ENCODE measurements around the gene CXCL17. TPM values are rescaled to one million over a fixed set of nuclear protein-coding genes. Genes with fewer than 3 reads are reported as not detected.

CXCL17 gene
- total RNA-seq, 2 experiments from 2014 or later = not detected

DNA sequence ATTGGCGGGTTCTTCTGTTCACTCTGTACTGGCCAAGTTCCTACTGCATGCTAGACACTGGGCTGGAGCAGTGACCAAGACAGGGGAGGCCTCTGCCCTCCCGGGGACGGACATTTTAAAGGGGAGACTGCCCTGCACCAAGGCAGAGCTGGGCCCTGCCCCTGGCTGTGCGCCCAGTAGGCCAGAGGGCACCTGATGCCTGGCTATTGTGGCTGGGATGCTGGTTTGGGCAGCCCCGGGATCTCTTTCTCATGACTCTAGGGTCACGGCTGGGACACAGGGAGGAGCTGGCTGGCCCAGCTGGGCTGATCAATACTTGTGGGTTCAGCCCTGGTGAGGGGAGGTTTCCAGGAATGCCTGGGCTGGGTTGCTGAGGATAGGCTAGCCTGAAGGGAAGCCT, 33.3 kb downstream of the CXCL17 start:
- DNase-seq (no peak), ATAC-seq (no peak)
- H3K36me3 Mint-ChIP-seq (ENCODE audit: low read depth) = peaks cover 12% of the 10 kb centered on the region
- no peaks in the 10 kb centered on the region for H3K4me1 Mint-ChIP-seq
- no peaks in the 10 kb centered on the region for H3K9me3 Mint-ChIP-seq (ENCODE audit: low read depth)
- H3K4me3 Mint-ChIP-seq = no peak overlapping the region
- H3K27me3 Mint-ChIP-seq = no peaks in the 10 kb centered on the region
- CTCF ChIA-PET = interaction anchor here (0.6 to 1.1 kb wide), 3 partner anchors 10 to 31 kb away, joined by 3 read pairs; no protein-coding TSS in a partner anchor
- POLR2A ChIA-PET = no interaction called here
- no peak overlapping the region for H3K27ac Mint-ChIP-seq
- intact Hi-C loops (cut with DNase I, micrococcal nuclease) = no loop called here

DNA sequence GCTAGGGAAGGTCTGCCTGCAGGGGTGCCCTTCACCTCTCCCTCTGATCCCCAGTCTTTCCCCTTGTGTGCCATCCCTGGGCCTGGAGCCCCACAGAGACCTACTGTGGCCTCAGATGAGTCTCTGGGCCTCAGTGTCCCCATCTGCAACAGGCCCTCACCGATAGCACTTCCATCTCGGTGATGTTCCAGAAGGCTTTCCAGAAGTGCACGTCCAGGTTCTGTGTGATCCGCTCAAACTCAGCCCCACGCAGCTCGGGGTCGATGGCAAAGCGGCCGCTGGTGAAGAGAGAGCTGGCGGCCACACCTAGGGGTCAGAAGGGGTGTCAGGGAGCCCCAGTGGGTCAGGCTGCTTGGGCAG, 35.0 kb downstream of the CXCL17 start:
- Mint-ChIP-seq H3K27ac (no peak overlapping the region), H3K27me3 (no peaks in the 10 kb centered on the region), H3K4me1 (no peaks in the 10 kb centered on the region), H3K4me3 (no peak overlapping the region), H3K36me3 (ENCODE audit: low read depth) (peaks cover 15% of the 10 kb centered on the region), H3K9me3 (ENCODE audit: low read depth) (no peaks in the 10 kb centered on the region)
- CTCF ChIA-PET = no interaction called here
- intact Hi-C loops (cut with DNase I, micrococcal nuclease) = no loop called here
- DNase-seq (no peak), ATAC-seq (no peak)
- POLR2A ChIA-PET = no interaction called here

DNA sequence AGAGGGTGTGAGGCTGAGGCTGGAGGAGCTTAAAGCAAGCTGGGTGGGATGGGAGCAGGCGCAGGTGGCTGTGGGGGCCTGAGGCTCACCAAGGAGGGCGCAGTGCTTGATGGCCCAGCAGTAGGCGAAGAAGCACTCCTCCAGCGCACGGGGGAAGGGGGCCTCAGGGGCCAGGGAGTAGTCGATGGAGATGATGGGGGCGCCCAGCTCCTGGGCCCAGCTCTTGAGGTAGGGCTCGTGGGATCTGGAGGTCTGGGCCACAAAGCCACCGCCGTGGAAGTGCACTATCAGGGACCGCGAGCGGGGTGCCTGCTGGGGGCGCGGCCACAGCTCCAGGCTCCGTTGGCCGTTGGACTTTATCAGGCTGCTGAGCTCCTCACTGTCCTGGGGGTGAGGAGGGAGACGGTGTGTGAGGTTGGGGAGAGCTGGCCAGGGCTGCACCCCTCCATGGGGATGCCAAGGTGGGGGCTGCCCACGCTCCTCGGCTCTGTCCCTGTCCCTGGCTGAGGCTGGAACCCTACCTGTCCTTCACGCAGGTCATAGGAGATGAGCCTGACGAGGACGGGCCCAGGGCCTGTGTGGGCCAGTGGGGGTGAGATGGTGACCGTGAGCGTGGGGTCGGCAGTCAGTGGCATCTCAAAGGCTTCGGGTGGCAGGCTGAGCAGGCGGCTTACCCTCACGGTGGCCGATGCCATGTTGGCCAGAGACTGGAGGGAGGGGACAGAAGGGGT, 35.5 kb downstream of the CXCL17 start:
- ATAC-seq = no peak
- CTCF ChIA-PET = interaction anchor here (0.9 to 1.4 kb wide), 2 partner anchors 14 to 31 kb away, joined by 4 to 8 read pairs; no protein-coding TSS in a partner anchor
- Mint-ChIP-seq H3K36me3 (ENCODE audit: low read depth) (peaks cover 15% of the 10 kb centered on the region), H3K27ac (no peak overlapping the region), H3K27me3 (no peaks in the 10 kb centered on the region), H3K4me1 (peaks cover 3% of the 10 kb centered on the region), H3K9me3 (ENCODE audit: low read depth) (no peaks in the 10 kb centered on the region), H3K4me3 (no peak overlapping the region)
- POLR2A ChIA-PET = no interaction called here
- DNase-seq = no peak
- intact Hi-C loops (cut with DNase I, micrococcal nuclease) = no loop called here

DNA sequence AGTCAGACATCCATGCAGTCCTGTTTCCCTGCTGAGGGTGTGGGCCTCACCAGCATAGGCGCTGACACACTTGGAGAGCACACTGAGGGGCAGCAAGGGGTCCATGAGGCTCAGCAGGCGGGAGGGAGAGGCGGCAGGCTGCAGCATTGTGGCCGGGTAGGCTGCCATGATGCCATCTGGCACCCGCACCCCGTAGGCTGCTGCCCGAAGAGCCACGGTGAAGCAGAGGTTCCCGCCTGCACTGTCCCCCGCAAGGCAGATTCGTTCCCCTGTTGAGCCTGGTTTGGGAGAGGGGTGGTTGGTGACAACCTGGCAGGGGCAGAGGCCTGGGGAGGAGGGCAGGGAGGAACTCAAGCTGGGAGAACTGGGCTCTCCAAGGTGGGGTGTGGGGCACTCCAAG, 36.6 kb downstream of the CXCL17 start:
- Mint-ChIP-seq H3K36me3 (ENCODE audit: low read depth) (peaks cover 15% of the 10 kb centered on the region), H3K27me3 (no peaks in the 10 kb centered on the region), H3K4me1 (peaks cover 10% of the 10 kb centered on the region), H3K27ac (no peak overlapping the region), H3K4me3 (no peak overlapping the region), H3K9me3 (ENCODE audit: low read depth) (no peaks in the 10 kb centered on the region)
- ChIA-PET POLR2A (interaction anchor here (0.6 kb wide), 1 partner anchor 283 kb away, joined by 3 read pairs; no protein-coding TSS in a partner anchor), CTCF (interaction anchor here (1.4 kb wide), 1 partner anchor 15 kb away, joined by 8 read pairs; no protein-coding TSS in a partner anchor)
- DNase-seq = no peak
- ATAC-seq = no peak
- intact Hi-C loops (cut with DNase I, micrococcal nuclease) = no loop called here

DNA sequence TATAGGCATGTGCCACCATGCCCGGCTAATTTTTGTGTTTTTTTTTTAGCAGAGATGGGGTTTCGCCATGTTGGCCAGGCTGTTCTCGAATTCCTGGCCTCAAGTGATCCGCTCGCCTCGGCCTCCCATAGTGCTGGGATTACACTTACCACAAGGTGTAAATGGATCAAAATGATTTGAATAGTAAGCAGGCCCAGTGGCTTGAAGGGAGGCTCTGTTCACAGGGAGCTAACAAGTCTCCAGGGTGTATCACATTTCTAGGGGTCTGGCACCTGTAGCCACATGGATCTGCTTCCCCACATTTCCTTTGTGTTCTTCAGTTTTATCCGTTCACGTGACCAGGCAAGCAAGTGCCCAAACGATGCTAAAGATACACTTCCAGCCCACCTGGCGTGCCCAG, 39.2 kb downstream of the CXCL17 start:
- intact Hi-C loops (cut with DNase I, micrococcal nuclease) = no loop called here
- no peak overlapping the region for H3K27ac Mint-ChIP-seq
- no peak overlapping the region for H3K4me3 Mint-ChIP-seq
- H3K36me3 Mint-ChIP-seq (ENCODE audit: low read depth) = peaks cover 17% of the 10 kb centered on the region
- CTCF ChIA-PET = interaction anchor here (0.8 kb wide), 1 partner anchor 8 kb away, joined by 3 read pairs; no protein-coding TSS in a partner anchor
- no peaks in the 10 kb centered on the region for H3K9me3 Mint-ChIP-seq (ENCODE audit: low read depth)
- H3K27me3 Mint-ChIP-seq = no peaks in the 10 kb centered on the region
- H3K4me1 Mint-ChIP-seq = peaks cover 14% of the 10 kb centered on the region
- POLR2A ChIA-PET = no interaction called here
- no peak for DNase-seq
- ATAC-seq = no peak

DNA sequence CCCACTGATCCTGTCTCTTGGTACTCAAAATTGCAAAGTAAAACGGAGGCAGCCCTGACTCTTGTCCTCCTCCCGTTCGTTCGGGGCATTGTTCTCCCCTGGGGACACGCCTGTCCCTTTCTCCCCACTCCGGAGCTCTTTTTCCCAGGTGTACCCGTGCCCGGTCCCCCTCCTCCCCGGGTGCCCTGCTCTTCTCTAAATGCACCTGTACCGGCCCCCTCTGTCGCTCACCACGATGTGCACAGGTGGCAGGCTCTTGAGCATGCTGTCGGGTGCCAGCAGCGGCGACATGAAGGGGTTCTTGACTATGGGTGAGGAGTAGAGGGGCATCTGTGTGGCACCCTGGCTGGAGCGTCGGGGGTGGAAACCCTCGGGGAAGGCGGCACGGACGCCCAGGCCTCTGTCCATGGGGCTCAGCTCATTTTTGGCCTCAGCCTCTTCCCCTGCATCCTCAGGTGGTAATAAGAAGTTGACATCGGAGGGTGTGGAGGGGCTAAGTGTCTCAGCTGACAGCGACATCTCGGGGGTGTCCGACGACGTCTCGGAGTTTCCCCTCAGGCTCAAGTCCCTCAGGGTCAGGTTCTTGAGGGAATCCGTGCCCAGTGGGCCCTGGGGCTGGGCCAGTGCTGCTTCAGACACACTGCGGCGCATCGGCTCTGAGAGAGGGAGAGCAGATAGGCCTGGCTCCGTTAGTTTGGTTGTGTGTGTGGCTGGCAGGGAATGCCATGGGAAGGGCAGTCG, 40.2 kb downstream of the CXCL17 start:
- intact Hi-C loops (cut with DNase I, micrococcal nuclease) = no loop called here
- Mint-ChIP-seq H3K9me3 (ENCODE audit: low read depth) (no peaks in the 10 kb centered on the region), H3K36me3 (ENCODE audit: low read depth) (peaks cover 12% of the 10 kb centered on the region), H3K4me1 (peaks cover 19% of the 10 kb centered on the region), H3K27ac (no peak overlapping the region), H3K4me3 (peak overlapping the region; percentile 71), H3K27me3 (no peaks in the 10 kb centered on the region)
- ATAC-seq = no peak
- CTCF ChIA-PET = interaction anchor here (0.5 to 2.3 kb wide), 4 partner anchors 9 to 110 kb away, joined by 3 to 8 read pairs (median 4); no protein-coding TSS in a partner anchor
- POLR2A ChIA-PET = interaction anchor here (0.6 kb wide), 1 partner anchor 44 kb away, joined by 7 read pairs; no protein-coding TSS in a partner anchor
- DNase-seq = no peak

DNA sequence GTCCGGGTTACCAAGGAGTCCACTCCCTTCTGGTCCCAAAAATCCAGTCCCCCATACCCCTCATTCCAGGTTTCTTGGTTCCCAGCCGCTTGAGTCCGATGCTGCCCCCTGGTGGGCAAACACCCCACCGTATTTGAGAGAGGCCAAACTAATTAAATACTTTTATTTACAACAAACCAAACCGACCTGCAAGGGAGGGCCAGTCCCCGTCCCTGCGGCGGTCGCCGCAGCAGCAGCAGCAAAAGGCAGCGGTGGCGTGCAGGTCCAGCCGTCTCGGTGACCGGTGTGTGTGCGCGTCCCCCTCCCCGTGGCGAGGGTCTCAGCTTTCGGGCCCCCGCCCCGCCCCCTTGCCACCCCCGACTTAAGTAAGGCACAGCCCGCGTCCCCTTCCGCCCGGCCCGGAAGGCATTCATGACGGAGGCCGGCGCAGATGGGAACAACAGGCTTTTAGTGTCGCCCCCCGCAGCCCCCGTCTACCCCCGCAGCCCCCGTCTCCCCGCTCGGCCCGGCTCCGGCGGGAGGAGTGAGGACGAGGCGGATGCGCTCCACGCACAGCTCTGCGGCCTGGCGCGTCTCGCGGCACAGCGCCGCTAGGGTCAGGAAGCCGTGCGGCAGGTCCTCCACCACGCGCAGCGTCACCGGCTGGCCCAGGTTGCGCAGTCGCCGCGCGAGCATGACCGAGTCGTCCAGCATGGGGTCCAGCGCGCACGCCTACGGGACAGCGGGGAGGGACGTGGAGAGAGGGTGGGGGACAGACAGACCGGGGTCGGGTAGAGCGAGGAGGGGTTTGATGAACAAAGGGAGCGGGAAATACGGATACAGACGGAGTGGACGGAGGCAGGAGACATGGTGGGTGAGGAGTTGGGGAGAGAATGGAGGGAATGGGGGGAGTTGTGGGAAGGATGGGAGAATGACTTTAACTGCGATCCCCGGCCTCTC, 41.1 kb downstream of the CXCL17 start:
- H3K27me3 Mint-ChIP-seq = no peaks in the 10 kb centered on the region
- peaks cover 24% of the 10 kb centered on the region for H3K4me1 Mint-ChIP-seq
- no peaks in the 10 kb centered on the region for H3K9me3 Mint-ChIP-seq (ENCODE audit: low read depth)

DNA sequence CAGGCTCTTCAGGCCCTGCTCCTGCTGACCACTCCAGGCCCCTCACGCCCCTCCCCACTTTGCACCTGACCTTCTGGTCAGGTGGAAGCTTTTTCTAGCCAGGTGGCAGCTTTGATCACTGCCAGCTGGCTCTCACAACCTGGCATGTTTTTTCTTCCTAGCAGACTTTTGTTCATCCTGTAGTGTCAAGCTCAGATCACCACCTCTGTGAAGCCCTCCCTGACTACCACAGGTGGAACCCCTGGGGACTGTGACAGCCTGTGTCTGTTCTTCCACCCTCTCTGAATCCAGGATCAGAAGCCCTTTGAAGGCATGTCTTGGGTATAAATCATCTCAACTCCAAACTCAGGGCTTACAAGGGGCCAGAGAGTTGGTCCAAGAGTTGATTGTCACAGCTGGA, 42.3 kb downstream of the CXCL17 start:
- Mint-ChIP-seq H3K27ac (no peak overlapping the region), H3K4me3 (no peak overlapping the region), H3K4me1 (peaks cover 27% of the 10 kb centered on the region), H3K36me3 (ENCODE audit: low read depth) (peaks cover 11% of the 10 kb centered on the region), H3K9me3 (ENCODE audit: low read depth) (no peaks in the 10 kb centered on the region), H3K27me3 (no peaks in the 10 kb centered on the region)
- ATAC-seq (no peak), DNase-seq (no peak)
- POLR2A ChIA-PET = interaction anchor here (1.3 kb wide), 1 partner anchor 23 kb away, joined by 4 read pairs; no protein-coding TSS in a partner anchor
- intact Hi-C loops (cut with DNase I, micrococcal nuclease) = no loop called here
- CTCF ChIA-PET = interaction anchor here (0.6 to 2.6 kb wide), 15 partner anchors 14 to 1056 kb away, joined by 3 to 9 read pairs (median 4); partner anchors contain the start of gene POU2F2

More for the DNA sequence above, 41.1 kb downstream of the CXCL17 start:
- peak; percentile 84 for DNase-seq
- Mint-ChIP-seq H3K36me3 (ENCODE audit: low read depth) (peaks cover 11% of the 10 kb centered on the region), H3K4me3 (peak overlapping the region; percentile 71), H3K27ac (peak overlapping the region; percentile 25)
- ATAC-seq = peak; percentile 53
- CTCF ChIA-PET = interaction anchor here (0.6 to 2.6 kb wide), 14 partner anchors 15 to 269 kb away, joined by 3 to 9 read pairs (median 4); partner anchors contain the start of gene POU2F2
- intact Hi-C loops (cut with DNase I, micrococcal nuclease) = loop anchor here in 1 of 2 experiments (1.0 kb wide), 1 partner anchor 268 kb away; no protein-coding TSS in a partner anchor
- POLR2A ChIA-PET = interaction anchor here (0.6 to 1.3 kb wide), 2 partner anchors 22 to 45 kb away, joined by 4 to 7 read pairs; no protein-coding TSS in a partner anchor

DNA sequence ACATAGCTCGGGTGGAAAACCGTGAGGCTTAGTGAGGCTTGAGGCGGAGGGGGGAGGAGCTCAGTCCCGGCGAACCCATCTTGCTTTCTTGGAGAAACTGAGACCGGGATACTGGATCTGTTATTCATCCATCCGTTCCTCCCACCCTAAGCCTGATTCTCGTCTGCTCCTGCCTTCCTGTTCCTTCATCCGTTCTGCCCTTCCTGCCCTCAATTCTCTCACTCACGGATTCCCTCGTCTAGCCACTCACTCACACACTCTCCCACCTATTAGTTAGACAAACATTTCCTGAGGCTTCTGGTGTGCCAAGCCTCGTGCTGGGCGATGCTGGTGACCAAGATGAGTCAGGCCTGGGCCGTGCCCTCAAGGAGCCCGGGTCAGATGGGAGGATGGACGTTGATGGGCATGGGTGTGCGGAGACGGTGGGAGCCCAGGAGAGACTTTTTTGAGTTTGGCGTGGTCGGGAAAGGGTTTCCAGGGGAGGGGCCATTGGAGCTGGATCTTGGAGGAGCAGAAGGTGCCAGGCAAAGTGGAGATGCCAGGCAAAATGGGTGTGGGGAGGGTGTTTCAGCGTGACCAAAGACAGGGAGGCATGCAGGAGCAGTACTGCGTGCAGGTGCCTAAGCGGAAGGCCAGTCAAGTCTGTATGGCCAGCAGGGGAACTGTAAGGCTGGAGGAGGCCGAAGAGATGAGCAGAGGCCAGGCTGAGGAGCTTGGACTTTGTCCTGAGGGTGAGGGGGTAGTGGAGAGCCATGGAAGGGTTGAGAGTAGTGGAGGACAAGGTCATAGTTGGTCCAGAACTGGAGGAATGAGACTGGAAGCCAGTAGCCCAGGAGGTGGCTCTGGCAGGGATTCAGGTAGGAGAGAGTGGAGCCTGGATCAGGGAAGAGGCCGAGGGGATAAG, 45.2 kb downstream of the CXCL17 start:
- intact Hi-C loops (cut with DNase I, micrococcal nuclease) = loop anchor here (1.0 to 5.0 kb wide), 8 partner anchors 10 to 322 kb away; partner anchors contain the start of genes DEDD2 (in 1 of the 2), MEGF8 (in 1 of the 2) and POU2F2 (in 1 of the 2)
- CTCF ChIA-PET = interaction anchor here (0.6 to 1.9 kb wide), 7 partner anchors 12 to 401 kb away, joined by 3 to 8 read pairs (median 3); no protein-coding TSS in a partner anchor
- H3K9me3 Mint-ChIP-seq (ENCODE audit: low read depth) = no peaks in the 10 kb centered on the region
- H3K36me3 Mint-ChIP-seq (ENCODE audit: low read depth) = peaks cover 2% of the 10 kb centered on the region
- ATAC-seq = peak; percentile 3
- peak; percentile 28 for DNase-seq
- peaks cover 27% of the 10 kb centered on the region for H3K4me1 Mint-ChIP-seq
- peak overlapping the region; percentile 90 for H3K27ac Mint-ChIP-seq
- peak overlapping the region; percentile 88 for H3K4me3 Mint-ChIP-seq
- POLR2A ChIA-PET = interaction anchor here (1.0 to 1.5 kb wide), 2 partner anchors 14 to 26 kb away, joined by 3 to 5 read pairs; no protein-coding TSS in a partner anchor
- no peaks in the 10 kb centered on the region for H3K27me3 Mint-ChIP-seq

All from activated CD4-positive, alpha-beta T cell treated with anti-CD3 and anti-CD28 coated beads for 36 hours (primary cell).